GM13977 (cell line): ENCODE data around the gene PRKCB.

Experiments
- DNase-seq: peaks from one replicate; pipeline ENCODE4 v3.0.0; 2012; ENCODE audit warnings: low spot score
- in situ Hi-C: fragments of 300-500 bp; cut with MboI; formaldehyde crosslinking; loops from one replicate; pipeline ENCODE4 v1.12.0; 2022; ENCODE audit warnings: low sequenced_read_pairs, low pct_unique_long_range_greater_than_20kb, mixed read lengths, inconsistent platforms; ENCODE audit not compliant: unreplicated experiment
- TF ChIP-seq, protein P1 (sequence below): IDR thresholded peaks from 2 replicates; pipeline ENCODE4 v1.5.1; 2012; ENCODE audit warnings: mild to moderate bottlenecking, control low read depth; ENCODE audit not compliant: insufficient read depth; ENCODE audit errors: extremely low read depth, missing control alignments

The PRKCB gene

DNA sequence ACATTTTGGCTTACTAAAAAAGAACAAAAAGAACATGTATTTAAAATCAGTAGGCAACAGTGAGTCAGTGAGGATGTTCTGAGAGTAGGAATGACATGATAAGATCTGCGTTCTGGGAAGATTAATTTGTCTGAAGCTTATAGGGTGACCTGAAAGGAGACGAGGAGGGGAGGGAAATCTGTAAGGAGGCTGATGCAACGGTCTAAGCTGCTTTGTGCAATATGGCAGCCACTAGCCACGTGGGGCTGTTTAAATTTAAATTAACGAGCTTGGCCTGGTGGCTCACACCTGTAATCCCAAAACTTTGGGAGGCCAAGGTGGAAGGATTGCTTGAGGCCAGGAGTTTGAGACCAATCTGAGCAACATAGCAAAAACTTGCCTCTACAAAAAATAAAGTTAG is 238.8 kb downstream of the PRKCB start:
- TF ChIP-seq, protein P1, sequence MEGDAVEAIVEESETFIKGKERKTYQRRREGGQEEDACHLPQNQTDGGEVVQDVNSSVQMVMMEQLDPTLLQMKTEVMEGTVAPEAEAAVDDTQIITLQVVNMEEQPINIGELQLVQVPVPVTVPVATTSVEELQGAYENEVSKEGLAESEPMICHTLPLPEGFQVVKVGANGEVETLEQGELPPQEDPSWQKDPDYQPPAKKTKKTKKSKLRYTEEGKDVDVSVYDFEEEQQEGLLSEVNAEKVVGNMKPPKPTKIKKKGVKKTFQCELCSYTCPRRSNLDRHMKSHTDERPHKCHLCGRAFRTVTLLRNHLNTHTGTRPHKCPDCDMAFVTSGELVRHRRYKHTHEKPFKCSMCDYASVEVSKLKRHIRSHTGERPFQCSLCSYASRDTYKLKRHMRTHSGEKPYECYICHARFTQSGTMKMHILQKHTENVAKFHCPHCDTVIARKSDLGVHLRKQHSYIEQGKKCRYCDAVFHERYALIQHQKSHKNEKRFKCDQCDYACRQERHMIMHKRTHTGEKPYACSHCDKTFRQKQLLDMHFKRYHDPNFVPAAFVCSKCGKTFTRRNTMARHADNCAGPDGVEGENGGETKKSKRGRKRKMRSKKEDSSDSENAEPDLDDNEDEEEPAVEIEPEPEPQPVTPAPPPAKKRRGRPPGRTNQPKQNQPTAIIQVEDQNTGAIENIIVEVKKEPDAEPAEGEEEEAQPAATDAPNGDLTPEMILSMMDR: no peak
- no peak for DNase-seq
- in situ Hi-C loops: no loop called here

DNA sequence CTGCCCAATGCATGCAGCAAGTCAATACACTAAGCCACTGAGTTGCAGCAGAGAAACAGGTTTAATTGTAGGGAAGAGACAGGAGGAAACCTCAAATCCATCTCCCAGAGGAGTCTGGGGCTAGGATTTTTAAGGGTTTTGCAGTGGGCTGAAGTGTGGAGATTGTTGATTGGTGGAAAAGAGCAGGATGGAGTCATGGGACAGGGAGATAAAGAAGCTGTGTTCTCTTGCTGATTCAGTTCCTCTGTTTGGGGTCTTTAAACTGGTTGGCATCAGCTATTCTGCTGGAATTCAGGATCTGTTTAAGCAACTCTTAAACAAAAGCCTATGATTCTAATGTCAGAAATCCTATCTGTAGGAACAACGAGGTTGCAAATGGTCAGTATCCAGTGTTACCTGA is 239.5 kb downstream of the PRKCB start:
- TF ChIP-seq, protein P1: no peak
- DNase-seq: no peak
- in situ Hi-C loops: no loop called here

DNA sequence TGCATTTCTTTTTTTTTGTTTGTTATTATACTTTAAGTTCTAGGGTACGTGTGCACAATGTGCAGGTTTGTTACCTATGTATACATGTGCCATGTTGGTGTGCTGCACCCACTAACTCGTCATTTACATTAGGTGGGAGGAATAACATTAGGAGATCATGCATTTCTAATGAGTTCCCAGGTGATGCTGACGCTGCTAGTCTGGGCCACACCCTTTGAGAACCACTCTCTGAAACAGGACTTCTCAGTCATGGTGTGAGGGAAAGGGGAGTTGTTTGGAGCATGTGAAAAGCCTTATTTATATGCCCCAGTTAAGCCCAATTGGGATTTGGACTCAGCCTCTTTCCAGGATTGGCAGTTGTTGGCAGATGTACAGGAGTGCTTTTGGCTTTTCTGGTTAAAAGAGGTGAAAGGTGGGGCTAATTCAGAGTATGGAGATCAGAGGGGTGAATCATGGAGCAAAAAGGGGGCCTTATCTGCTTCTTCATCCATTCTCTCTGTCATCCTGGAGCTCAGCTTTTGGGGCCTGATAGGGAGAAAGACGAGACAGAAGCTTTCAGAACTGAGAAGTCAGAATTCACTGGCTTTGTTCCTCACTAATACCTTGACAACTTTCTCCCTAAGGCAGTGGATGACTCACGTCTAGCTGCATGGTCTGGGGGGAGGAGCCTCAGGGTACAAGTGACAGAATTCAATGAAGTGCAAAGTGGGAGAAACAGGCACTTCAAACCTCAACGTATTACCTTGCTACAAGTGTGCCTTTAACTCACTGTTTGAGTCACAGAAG is 240.3 kb downstream of the PRKCB start:
- in situ Hi-C loops: no loop called here
- TF ChIP-seq, protein P1: no peak
- peak; percentile 17 for DNase-seq

DNA sequence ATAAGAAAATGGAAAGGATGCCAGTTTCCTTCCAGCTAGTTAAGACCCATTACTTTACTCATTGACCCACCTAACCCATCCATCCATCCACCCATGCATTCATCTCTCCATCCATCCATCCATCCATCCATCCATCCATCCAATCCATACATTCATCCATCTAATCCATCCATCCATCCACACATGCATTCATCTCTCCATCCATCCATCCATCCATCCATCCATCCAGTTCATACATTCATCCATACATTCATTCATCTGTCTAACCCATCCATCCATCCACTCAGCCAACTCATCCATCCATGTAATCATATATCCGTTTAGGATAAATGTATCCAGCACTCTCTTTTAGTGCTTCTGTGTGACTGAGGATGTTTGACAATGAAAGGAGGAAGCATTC is 241.5 kb downstream of the PRKCB start:
- TF ChIP-seq, protein P1: no peak
- no peak for DNase-seq
- in situ Hi-C loops: no loop called here

DNA sequence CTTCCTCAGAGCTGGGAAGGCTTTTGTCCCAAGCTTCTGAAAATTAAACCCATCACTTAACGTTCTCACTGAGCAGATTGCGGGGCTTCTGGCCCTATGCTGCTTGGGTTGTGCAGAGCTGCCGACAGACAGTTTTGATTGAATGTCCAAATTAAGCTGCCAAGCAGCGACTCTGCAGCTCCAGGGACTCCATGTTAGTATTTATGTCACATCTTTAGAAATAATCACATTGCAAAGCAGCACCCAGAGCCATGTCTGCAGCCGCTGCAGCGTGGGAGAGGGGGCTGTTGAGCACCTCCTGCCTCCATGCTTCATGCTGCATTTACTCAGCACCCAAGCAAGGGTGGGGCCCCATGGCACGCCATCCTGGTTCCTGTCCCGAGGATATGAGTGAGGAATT is 242.2 kb downstream of the PRKCB start:
- no peak for DNase-seq
- in situ Hi-C loops: no loop called here
- TF ChIP-seq, protein P1: no peak

DNA sequence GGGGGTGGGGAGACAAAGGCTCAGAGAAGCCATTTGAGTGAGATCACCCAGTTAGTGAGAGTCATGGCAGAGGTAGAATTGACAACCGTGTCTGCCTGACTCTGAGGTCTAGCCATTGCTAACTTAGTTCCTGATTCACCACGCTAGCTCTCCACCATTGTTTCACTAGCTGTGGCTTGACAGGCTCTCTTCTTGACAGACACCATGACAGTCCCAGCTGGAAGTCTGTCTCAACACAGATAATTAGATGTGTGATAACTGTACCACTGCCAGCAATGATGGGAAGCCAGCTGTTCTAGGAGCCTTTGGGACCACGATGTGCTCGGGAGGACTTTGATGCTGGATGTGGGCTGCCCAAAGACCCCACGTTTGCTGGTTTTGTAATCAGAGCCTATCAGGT is 249.9 kb downstream of the PRKCB start:
- TF ChIP-seq, protein P1: no peak
- no peak for DNase-seq
- in situ Hi-C loops: no loop called here

DNA sequence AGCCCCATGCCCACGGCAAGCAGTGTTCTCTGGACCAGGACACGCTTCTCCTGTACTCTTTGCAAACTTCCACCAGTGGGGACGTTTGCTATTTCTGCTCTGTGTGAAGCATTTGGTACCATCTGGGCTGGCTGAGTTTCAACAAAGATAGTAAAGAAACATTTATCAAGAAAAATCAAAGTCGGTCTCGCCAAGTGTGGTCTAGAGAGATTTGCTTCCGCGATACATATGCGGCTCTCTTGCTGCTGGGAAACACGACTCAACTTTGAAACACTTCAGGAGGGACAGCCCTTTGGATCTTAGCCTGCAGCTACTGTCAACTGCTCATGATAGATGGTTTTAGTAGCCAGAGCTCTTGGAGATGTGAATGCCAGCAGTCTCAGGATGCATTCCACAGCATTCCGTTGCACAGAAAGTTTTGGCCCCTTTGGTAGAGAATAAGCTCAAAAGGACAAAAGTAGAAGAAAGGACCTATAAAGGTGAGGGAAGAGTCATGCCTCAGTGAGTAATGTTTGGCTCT is 252.2 kb downstream of the PRKCB start:
- no peak for DNase-seq
- TF ChIP-seq, protein P1: no peak
- in situ Hi-C loops: no loop called here
